Ovary (tissue), 3 donors: ENCODE data around the gene SLC22A12.

Source experiments
- CTCF ChIP-seq, 3 donors: fragments of 450-650 bp in 2 of 3; fragments of 200-600 bp in 1 of 3; IDR thresholded peaks; one replicate each; pipeline versions ENCODE4 v1.5.1 to v1.8.0; 2016 to 2022; ENCODE audit warnings: antibody characterized with exemption in 3 of 3, mild to moderate bottlenecking in 1 of 3
- EP300 ChIP-seq: sonication (generic); formaldehyde crosslinking; IDR thresholded peaks from one replicate; pipeline ENCODE4 v1.6.1; 2017; ENCODE audit warnings: antibody characterized with exemption
- POLR2A ChIP-seq: fragments of 450-650 bp; IDR thresholded peaks from one replicate; pipeline ENCODE4 v1.6.1; 2017; ENCODE audit warnings: antibody characterized with exemption, mild to moderate bottlenecking, moderate library complexity
- donor health status: DM: no; HTN: no; CAD: no.

DNA sequence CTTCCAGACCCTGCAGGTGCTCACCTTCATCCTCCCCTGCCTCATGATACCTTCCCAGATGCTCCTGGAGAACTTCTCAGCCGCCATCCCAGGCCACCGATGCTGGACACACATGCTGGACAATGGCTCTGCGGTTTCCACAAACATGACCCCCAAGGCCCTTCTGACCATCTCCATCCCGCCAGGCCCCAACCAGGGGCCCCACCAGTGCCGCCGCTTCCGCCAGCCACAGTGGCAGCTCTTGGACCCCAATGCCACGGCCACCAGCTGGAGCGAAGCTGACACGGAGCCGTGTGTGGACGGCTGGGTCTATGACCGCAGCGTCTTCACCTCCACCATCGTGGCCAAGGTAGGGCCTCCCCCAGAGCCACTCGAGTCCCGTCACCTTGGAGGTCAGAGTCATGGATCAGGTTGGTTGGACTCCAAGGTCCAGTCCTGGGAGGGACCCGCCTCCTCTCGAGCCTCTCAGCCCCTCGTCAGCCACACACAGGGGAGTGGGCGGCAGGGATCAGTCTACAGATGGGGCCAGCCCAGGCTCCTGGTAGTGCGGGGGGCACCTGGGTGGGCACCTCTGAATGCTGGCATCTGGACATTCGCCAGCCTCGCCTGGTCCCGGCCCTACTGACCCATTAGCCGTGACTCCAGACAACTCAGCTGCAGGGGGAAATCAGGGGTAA is 34.8 kb upstream of the SLC22A12 start:
- TF ChIP-seq CTCF (IDR thresholded peaks at IDR 0.05) (no peak), POLR2A (no peak), EP300 (no peak)
